GM19467 (cell line): Measurements from ENCODE around the gene SLC26A6.

ENCODE experiments used
- ATAC-seq: cut with Tn5 transposase; IDR thresholded peaks from one replicate; pipeline ENCODE4 v1.9.1; 2021; ENCODE audit warnings: mild to moderate bottlenecking, moderate library complexity; ENCODE audit not compliant: unreplicated experiment

SLC26A6 gene

DNA sequence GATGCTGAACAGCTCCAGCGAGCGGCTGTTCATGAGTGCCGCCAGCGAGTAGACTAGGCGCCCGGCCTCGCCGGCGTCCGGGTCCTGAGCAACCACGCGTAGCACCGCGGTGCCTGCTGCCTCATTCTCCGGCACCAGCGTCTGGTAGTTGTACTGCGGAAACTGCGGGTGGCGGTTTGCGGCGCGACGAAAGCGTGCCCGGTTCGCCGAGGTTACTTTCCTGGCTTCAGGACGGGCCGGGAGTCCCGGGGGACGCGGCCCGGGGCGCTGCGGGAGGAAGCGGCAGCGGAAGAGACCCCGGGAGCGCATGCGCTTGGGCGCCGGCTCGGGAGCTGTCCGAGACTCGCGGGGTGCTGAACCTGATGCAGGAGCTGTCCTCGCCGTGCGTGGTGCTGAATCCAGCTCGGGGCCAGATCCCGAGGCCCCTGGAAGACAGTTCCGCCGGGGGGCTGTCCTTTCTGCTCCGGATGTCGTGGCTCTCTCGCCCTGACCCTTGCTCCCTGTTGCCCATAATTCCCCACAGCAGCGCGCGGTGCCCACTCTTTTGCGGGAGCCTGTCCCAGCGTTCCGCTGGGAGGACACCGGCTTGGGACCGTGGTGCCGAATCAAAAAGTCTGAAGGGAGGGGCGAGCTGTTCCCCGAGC, 26.4 kb upstream of the SLC26A6 start:
- ATAC-seq: no peak

DNA sequence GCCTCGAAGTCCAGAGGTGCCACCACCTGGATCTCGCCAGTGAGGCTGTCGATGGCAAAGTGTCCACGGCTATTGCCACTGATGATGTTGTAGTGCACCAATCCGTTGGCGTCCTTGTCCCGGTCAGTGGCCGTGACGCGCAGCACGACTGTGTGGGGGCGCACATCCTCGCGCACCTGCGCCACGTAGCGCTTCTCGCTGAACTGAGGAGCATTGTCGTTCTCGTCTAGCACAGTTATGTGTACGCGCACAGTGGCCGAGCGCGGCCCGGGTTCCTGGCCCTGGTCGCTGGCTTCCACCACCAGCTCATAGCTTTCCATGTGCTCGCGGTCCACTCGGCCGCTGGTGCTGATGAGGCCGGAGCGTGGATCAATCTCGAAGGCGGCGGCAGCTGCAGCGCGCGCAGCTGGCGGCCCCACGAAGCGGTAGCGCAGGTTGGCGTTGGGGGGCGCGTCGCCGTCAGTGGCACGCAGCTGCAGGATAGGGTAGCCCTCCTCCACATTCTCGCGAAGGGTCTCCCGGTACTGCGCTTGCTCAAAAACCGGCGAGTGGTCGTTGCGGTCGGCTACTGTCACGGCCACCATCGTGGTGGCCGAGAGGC, 25.6 kb upstream of the SLC26A6 start:
- ATAC-seq: no peak

DNA sequence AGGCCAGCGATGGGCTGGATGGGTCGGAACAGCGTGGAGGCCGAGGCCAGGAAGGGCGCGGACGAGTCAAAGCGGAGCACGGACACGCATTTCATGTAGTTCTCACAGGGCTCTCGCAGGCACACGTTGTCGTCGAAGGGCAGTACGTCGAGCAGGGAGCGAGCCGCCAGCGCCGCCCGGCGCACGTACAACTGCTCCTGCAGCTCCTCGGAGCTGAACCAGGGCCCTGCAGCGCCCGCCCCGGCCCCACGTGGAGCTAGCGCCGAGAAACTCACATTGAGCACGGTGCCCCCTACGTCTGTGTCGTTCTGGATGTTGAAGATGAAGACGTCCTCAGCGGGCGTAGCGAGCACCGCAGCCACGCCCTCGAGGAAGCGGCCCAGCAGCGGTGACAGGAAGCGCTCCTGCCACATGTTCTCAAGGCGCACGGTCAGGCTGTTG, 21.6 kb upstream of the SLC26A6 start:
- ATAC-seq: no peak

DNA sequence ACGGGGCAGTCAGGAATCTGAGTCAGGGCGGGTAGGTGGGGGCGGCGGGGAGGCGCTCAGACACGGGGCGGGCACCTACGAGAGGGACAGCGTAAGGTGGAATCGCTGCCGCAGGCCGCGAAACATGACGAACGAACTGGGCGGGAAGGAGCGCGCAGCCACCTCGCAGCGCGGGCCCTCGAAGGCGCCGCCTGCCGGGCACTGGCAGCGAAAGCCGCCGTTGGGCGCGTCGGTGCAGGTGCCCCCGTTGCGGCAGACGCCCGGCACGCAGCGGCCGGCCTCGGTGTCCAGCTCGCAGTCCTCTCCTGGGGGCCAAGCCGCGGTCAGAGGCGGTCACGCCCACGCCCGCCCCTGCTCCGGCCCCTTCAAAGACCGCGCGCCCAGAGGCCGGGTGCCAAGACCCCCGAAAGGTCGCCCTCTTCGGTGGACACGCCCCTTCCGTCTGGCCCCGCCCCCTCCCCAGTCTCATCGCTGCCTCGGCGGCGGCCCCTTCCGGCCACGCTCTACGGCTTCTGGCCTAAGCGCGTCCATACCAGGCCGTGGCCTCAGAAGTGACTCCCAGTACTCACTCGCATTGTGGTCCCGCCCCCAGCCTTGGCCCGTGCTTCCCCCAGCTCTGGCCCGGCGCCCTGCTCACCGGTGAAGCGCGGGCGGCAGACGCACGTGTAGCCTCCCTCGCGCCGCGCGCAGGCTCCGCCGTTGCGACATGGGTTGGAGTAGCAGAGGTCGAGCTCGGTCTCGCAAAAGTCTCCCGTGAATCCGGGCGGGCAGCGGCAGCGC, 21.0 kb upstream of the SLC26A6 start:
- no peak for ATAC-seq

DNA sequence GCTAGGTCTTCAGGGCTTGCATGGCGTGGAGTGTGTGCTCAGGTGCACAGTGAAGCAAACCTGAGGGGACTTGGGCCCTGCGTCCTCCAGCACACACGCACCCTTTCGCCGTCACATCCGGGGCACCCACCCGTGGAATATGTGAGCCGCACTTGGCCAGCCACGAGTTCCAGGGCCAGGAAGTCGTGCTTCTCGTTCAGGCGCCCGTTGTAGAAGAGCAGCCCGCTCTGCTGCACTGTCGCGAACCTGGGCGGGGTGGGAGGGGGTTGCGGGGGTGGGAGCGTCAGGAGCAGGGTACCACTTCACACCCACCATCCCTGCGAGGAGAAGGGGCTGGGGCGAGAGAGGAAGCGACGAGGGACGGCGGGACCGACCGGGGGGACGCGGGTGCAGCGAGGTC, 20.3 kb upstream of the SLC26A6 start:
- ATAC-seq: no peak

DNA sequence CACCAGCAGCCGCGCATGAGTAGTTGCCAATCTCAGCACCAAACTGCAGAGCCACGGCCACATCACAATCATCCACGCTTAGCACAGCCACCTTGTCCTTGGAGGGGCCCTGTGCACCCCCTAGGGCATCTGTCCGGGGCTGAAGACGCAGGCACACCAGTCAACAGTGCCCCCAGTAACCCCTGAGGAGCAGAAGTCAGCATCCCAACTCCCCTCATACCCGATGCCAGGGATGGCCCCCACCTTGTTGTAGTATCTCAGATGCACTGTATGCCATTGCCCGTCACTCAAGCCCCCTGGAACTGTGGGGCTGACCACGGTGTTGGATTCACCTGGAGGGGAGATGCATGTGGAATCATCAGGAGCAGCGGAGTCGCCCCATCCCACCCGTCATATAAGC, 19.8 kb upstream of the SLC26A6 start:
- ATAC-seq: no peak

DNA sequence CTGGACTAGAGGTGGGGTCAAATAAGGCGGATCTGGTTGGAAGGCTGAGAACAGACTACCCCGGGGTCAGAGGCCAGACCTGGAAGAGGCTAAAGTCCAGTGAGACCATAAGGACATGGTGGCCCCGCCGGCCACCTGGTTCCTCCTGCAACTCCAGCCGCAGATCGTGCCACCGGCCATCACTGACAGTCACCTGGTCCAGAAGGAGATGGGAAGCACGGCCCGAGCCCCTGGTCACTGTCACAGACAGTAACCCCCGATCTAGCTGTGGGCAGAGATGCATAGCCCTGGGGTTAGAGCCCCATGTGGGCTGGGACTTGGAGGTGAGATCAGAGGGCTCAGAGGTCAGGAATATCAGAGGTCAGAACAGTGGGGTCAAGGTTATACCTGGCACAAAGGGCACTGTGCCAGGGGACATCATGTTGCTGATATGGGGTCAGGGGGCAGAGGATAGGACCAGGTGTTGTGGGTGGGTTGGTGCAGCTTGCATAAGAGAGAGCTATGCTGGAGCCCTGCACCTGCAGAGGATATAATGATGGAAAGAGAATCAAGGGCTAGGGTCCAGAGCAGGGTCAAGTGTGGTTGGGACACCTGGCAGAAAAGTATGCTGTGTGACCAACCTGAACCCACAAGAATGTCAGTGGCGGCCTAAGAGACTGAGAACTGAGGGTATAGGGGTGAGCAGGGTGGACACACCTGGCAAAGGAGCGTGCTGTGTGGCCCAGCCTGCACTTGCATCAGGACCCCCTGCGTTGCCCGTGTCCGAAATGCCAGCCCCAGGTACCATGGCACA, 17.9 kb upstream of the SLC26A6 start:
- ATAC-seq: no peak

DNA sequence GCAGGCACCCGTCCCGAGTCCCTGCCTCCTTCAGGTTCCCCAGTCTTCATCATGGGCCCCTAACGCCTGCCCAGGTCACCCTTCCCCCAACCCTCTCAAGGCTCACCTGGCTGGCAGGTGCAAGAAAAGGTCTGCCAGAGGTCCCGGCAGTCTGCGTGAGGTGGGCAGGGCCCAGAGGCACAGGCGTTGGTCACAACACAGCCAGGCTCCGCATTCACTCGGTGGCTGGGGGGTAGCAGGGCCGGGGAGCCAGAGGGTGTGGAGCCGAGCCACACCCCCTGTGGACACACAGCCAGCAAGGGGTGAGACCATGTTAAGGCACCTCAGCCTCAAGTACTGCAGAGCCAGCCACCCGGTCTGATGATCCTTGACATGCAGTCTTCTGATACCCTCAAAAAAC, 16.5 kb upstream of the SLC26A6 start:
- ATAC-seq: no peak

DNA sequence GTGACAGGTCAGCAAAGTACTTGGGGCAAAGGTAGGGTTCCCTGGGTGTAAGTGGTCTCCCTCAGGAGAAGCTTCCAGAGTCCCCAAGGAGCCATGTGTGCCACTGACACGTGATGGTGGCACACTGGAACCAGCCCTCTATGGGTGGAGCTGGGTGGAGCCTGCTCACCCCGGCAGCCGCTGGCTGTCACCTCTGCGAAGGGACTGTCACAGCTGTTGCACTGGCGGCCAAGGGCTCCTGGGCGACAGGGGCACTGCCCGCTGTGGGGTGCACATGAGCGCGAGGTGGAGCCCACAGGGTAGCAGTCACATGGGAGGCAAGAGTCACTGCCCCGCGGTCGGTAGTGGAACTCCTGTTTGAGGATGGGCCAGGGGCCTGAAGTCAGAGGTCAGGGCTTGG, 15.5 kb upstream of the SLC26A6 start:
- ATAC-seq: no peak

DNA sequence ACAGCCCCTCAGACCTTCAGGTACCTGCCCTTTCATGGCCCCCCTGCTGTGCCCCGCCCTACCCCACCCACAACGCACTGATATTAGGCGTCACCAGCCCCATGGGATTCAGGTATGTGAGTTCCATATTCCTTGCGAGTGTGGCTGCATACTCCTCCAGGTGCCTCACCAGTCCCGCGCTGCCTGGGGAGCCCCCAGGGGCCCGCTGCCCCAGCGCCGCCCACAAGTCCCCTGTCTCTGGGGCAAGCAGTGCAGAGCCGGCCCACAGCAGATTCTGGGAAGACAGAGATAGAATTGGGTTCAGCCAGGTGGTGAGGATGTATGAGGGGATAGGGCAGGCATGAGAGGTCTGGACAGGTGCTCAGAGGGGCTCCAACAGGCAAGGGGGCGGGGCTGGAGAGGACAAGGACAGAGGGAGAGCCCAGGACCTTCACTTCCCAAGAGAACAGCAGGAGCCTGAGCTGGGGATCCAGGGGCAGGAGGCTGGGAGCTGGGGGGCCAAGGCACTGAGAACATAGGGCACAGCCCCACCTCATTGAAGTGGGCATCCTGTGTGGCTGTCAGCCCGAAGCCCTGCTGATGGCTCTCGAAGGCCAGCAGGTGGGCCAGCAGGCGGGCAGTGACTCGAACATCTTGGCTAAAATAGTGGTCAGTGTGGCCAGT, 13.1 kb upstream of the SLC26A6 start:
- no peak for ATAC-seq

DNA sequence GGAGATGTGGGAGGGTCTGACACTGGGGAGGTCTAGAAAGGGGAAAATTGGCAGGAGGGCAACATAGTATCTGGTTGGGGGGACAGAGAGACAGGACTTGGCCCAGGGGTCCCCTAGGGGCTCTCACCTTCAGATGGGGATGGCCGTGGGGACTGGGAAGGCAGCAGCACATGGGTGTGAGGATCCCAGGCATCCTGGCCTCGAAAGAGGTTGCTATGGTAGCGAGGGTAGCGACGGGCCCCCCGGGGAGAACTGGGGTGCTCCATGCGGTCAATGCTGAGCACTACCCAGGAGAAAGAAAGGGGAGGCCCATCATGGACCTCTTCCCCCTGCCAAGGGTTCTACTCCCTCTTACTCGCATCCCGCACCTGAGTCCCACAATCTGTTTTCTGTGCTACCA, 12.5 kb upstream of the SLC26A6 start:
- ATAC-seq: no peak

DNA sequence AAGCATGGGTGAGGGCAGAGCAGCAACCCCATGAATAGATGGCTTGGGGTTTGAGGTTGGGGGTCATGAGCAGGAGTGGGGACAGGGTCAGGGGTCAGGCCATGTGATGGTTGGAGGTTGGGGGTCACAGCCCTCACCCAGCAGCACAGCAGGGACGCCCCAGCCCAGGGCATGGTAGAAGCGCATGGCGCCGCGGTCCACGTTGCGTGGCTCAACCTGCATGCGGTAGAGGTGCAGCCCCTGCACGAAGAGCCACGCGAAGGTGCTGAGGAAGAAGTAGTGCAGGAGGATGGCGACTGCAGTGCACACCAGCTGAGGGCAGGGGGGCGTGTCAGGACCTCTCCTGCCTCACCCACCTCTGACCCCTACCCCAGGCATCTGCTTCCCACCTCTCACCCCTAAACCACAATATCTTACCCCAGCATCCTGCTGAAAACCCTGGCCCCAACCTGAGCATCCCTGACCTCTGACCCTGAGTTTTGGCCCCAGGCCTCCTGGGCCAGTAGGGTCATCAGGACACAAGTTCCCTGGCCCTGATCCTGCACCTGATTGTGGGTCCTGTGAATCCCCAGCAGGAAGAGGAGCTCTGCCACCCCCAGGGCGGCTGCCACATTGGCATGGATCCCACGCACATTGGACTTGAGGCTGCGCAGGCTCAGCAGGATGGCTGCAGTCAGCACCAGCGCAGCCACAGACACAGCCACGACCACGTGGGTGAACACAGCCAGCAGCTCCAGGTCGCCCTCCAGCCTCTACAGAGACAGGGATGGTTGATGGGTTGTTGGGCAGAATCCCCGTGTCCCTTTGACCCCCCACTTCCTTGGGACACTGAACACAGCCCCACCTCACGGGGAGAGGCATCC, 9.9 kb upstream of the SLC26A6 start:
- ATAC-seq: no peak

DNA sequence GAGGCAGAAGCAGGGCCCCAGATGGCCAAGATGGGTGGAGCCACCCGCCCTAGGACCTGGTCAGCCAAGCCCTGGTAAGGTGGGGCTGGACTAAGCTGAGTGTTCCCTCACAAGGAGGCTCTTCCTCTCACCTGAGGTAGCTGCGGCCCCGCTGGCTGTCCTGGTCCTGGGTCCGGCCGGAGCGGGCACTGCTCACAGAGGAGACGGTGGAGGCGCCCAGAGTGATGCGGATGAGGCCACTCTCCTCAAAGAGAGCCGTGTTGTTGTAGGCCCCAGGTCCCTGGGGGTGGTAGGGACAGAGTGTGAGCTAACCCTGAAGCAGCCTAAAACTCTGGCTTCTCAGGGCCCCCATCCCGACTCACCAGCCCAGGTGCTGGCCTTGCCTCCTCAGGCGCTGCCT, 7.3 kb upstream of the SLC26A6 start:
- ATAC-seq: no peak

DNA sequence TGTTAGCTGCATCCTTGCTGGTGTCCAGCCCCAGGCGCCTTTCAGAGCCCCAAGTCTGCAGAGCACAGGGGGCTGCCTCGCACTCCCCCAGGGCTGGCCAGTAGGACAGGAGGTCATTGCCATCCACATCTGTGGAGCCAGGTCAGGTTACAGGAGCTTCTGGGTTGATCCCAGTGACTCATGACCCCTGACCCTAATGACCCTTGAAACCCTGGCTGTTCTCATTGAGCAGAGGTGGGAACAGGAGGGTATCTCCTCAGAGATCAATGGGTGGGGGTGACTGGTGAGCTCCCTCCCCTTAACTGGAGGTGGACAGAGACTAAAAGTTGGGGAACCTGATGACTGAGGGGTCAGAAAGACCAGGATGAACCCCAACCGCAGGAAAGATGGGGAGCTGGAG, 6.1 kb upstream of the SLC26A6 start:
- no peak for ATAC-seq

DNA sequence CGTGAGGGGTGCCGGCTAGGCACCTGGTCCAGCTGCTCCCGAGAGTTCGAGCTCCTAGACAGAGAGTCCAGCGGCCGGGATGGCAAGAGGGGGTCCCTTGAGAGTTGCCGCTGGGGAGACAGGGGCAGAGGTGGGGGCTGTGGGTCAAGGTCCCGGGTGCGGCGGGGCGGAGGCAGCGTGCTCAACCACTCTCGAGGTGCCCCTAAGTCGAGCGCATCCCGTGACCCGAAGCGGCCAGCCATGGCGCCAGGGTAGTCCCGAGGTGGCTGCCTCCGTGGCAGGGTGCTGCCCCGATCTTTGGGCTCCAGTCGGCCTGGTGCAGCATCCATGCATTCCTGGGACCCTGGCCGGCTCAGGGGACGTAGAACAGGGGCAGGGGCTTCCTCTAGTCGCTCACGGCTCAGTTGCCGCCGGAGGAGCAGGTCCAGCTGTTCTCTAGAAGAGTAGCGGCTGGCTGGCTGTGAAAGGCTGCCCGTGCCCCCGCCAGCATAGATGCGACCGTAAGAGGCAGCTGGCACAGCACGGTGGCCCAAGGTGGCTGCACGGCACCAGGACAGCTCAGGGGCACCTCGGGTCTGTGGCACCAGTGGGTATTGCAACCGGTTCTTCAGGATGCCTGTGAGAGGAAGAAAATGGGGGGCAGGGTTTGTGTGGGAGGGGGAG, 4.8 kb upstream of the SLC26A6 start:
- no peak for ATAC-seq

DNA sequence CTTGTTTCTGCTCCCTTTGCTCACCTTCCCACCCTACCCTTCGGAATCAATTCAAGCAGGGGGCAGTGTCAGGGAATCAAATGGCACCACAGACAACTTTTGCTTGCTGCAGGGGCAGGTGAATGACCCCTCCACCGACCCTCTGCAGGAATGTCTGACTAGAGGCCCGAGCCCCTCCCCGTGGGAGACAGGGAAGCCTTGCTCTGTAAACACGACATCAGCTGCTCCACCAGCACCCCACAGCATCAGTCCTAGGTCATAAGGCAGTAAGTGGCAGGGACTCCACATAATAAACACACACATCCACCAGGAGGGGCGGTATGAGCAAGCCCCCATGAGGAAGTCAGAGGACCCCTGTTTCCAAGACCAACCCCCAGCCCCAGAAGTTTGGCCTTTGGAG, 2.0 kb upstream of the SLC26A6 start:
- no peak for ATAC-seq

DNA sequence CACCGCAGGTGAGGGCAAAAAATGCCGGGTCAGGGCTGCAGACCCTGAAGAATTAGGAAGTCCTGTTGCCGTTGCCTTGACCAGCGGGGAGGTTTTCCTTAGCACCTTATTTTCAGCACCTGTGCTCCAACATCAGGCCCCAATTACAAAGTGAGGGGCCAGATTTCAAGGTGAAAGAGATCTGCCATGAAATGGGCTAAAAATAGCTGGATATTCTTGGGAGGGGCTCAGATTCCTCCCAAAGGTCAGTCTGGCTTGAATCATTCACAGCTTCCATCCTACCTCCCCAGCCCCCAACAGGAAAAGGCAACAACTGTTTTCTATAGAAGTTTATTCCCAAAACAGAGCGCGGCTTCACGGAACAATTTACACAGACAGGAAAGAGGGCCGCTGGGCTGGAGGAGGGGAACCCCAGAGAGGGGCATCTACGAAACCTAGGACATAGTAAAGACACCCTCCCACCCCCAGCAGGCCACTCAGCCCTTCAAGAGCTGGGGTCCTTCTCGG, 941 bp upstream of the SLC26A6 start:
- no peak for ATAC-seq

DNA sequence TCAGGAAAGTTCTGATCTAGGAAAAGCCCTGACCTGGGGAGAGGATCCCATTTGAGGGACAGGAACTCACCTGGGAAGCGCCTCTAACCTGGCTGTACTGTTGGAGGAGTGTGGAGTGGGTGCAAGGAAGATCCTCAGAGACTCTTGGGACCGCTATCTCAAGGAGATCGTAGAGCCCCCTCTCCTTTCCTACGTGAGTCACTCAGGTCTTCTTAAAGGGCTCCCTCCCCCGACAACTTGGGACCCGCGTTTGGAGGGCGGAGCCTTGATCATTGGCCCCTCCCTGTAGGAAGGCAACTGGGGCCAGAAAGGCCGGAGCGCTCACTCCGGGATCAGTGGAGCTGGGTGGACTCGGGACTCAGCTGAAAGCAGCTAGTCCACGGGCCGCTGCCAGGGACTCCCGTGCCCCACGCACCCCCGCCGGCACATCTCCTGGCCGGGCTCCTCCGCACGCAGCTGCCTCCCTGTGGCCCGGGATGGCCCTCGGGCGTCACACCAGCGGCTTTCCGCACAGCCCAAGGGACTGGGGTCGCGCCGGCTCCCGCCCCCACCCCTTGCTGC, 520 bp downstream of the SLC26A6 start:
- ATAC-seq: no peak

DNA sequence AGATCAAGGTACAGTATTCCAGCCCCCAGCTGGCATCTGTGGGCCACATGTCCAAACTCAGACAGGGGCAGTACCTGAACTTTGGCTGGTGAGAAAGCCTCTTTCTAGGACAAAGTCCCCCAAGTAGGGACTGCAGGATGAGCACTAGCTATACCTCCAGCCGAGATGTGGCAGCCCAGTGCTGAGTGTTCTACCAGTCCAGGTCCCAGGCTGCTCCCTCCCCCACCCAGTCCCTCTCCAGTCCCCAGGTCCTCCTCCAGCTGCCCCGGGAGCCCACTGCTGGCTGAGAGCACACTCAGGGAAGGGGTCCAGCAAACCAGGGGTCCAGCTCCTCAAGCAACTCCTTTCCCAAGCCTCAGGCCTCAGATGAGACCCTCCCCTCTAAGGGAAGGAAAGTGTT, 1.5 kb downstream of the SLC26A6 start:
- no peak for ATAC-seq
